ENCODE measurements around the gene BANP.
A peak's percentile ranks its signal among the peaks of the same experiment; 100 is the strongest.
"Not testable (repeated sequence)": the region's sequence is repeated elsewhere in the genome, so short reads cannot be mapped to it uniquely, and the experiment has no call there.

The BANP gene

DNA sequence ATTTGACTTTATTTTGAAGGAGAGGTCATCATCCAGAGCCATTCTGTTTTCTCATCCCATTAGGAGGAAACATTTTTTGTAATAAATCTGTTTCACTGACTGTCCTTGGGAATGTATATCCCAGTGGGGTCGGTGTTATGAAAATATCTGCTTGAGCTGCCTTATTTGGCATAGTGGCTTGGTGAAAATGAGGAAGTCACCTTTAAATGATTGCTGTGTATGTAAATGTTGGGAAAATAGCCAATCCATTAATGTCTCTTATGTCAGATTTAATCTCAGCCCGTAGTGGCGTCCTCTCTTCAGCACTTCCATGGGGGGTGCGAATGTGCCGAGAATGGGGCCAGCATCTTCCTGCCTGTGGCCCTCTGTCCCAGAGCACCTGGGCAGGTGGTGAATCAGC, 57.6 kb downstream of the BANP start:
- peaks cover 25% of the 10 kb centered on the region for H3K36me3 ChIP-seq (ENCODE audit: control insufficient read depth, insufficient read depth, low read length)
- H3K9me3 ChIP-seq (ENCODE audit: control insufficient read depth, insufficient read depth, low read length) = peaks cover 4% of the 10 kb centered on the region
- H3K4me3 ChIP-seq (ENCODE audit: low read depth, low read length) = no peak overlapping the region
- no peak overlapping the region for H3K9ac ChIP-seq (ENCODE audit: low read depth, low read length)
- H3K27me3 ChIP-seq (ENCODE audit: control insufficient read depth, insufficient read depth, low read length) = no peaks in the 10 kb centered on the region
- H3K4me1 ChIP-seq (ENCODE audit: control insufficient read depth, insufficient read depth, low read length) = no peaks in the 10 kb centered on the region

DNA sequence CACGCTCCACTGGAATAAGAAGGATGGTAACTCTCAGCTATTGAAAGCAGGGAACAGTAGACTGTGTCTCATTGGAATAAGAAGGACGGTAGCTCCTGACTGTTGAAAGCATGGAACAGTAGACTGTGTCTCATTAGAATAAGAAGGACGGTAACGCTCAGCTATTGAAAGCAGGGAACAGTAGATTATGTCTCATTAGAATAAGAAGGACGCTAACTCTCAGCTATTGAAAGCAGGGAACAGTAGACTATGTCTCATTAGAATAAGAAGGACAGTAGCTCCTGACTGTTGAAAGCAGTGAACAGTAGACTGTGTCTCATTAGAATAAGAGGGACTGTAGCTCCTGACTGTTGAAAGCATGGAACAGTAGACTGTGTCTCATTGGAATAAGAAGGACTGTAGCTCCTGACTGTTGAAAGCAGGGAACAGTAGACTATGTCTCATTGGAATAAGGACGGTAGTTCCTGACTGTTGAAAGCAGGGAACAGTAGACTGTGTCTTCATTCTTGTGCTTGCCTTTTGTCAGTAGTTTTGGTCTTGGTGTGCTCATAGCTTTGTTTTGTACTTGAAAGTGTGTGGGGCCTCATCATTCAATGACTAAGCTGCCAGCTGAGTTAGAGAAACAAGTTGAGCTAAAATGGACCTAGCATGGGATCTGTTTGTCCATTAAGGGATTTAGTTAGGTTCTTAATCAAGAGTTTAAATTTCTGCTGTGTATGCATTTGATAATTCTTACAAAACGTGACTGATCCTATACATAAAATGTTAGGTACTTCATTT, 58.5 kb downstream of the BANP start:
- H3K9me3 ChIP-seq (ENCODE audit: control insufficient read depth, insufficient read depth, low read length) = peaks cover 4% of the 10 kb centered on the region
- no peaks in the 10 kb centered on the region for H3K4me1 ChIP-seq (ENCODE audit: control insufficient read depth, insufficient read depth, low read length)
- H3K36me3 ChIP-seq (ENCODE audit: control insufficient read depth, insufficient read depth, low read length) = peaks cover 25% of the 10 kb centered on the region
- H3K9ac ChIP-seq (ENCODE audit: low read depth, low read length) = no peak overlapping the region
- no peaks in the 10 kb centered on the region for H3K27me3 ChIP-seq (ENCODE audit: control insufficient read depth, insufficient read depth, low read length)
- H3K4me3 ChIP-seq (ENCODE audit: low read depth, low read length) = no peak overlapping the region

- no peaks in the 10 kb centered on the region for H3K27me3 ChIP-seq (ENCODE audit: control insufficient read depth, insufficient read depth, low read length)
- H3K36me3 ChIP-seq (ENCODE audit: control insufficient read depth, insufficient read depth, low read length) = peaks cover 25% of the 10 kb centered on the region
- H3K4me3 ChIP-seq (ENCODE audit: low read depth, low read length) = no peak overlapping the region
- no peak overlapping the region for H3K9ac ChIP-seq (ENCODE audit: low read depth, low read length)
- H3K4me1 ChIP-seq (ENCODE audit: control insufficient read depth, insufficient read depth, low read length) = no peaks in the 10 kb centered on the region
- peaks cover 4% of the 10 kb centered on the region for H3K9me3 ChIP-seq (ENCODE audit: control insufficient read depth, insufficient read depth, low read length)
Observed at GRCh38 chr16:88010343-88010967, 59.2 kb downstream of the BANP start.

DNA sequence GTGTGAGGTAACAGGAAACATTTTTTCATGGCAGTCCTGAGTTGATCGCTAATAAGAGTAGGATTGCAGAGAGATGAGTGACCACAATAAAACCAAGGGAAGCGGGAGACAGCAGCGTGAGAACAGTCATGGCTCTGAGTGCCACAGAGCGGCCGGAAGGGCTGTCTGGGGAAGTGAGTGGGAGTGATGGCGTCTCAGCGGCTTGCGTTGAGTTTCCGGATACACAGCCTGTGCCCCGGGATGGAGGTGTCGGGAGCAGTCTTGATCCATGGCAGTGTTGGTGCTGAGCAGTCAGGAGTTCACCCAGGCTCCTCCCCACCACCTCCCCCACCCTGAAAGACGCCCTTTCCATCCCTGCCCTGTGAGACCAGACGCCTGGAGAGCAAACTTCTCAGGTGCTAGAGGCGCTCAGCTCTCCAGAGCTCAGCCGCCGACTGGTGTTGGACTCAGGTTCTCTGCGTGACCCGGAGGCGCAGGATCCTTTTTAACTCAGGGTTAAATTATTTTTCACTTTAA, 59.8 kb downstream of the BANP start:
- Histone ChIP-seq H3K9ac (ENCODE audit: low read depth, low read length) (no peak overlapping the region), H3K4me3 (ENCODE audit: low read depth, low read length) (no peak overlapping the region), H3K27me3 (ENCODE audit: control insufficient read depth, insufficient read depth, low read length) (no peaks in the 10 kb centered on the region), H3K36me3 (ENCODE audit: control insufficient read depth, insufficient read depth, low read length) (peaks cover 23% of the 10 kb centered on the region), H3K4me1 (ENCODE audit: control insufficient read depth, insufficient read depth, low read length) (no peaks in the 10 kb centered on the region), H3K9me3 (ENCODE audit: control insufficient read depth, insufficient read depth, low read length) (peaks cover 4% of the 10 kb centered on the region)

- peaks cover 16% of the 10 kb centered on the region for H3K36me3 ChIP-seq (ENCODE audit: control insufficient read depth, insufficient read depth, low read length)
- H3K27me3 ChIP-seq (ENCODE audit: control insufficient read depth, insufficient read depth, low read length) = no peaks in the 10 kb centered on the region
Observed at GRCh38 chr16:88012360-88012759, 61.1 kb downstream of the BANP start.

DNA sequence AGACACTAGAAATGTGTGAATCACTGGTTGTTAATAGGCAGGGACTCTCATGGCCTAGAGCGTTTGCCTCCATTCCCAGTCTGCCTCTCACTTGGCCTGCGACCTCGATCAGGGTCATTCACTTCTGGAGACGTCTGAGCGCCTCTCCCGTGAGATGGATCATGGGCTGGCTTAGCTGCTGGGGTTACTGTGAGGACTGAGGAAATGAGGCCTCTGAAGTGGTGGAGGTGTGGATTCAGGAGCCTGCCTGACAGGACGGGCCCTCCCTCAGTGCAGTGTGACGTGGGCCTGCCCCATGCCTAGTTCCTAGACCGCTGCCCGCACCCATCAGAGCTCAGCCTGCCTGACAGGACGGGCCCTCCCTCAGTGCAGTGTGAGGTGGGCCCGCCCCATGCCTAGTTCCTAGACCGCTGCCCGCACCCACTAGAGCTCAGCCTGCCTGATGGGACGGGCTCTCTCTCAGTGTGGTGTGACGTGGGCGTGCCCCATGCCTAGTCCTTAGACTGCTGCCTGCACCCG, 61.9 kb downstream of the BANP start:
- Histone ChIP-seq H3K36me3 (ENCODE audit: control insufficient read depth, insufficient read depth, low read length) (peaks cover 11% of the 10 kb centered on the region), H3K4me1 (ENCODE audit: control insufficient read depth, insufficient read depth, low read length) (no peaks in the 10 kb centered on the region), H3K9ac (ENCODE audit: low read depth, low read length) (no peak overlapping the region), H3K27me3 (ENCODE audit: control insufficient read depth, insufficient read depth, low read length) (no peaks in the 10 kb centered on the region), H3K9me3 (ENCODE audit: control insufficient read depth, insufficient read depth, low read length) (peaks cover 4% of the 10 kb centered on the region), H3K4me3 (ENCODE audit: low read depth, low read length) (no peak overlapping the region)

More at GRCh38 chr16:88012360-88012759, 61.1 kb downstream of the BANP start:
- H3K9me3 ChIP-seq (ENCODE audit: control insufficient read depth, insufficient read depth, low read length) = peaks cover 4% of the 10 kb centered on the region
- no peak overlapping the region for H3K4me3 ChIP-seq (ENCODE audit: low read depth, low read length)
- H3K9ac ChIP-seq (ENCODE audit: low read depth, low read length) = no peak overlapping the region
- H3K4me1 ChIP-seq (ENCODE audit: control insufficient read depth, insufficient read depth, low read length) = no peaks in the 10 kb centered on the region

- Histone ChIP-seq H3K36me3 (ENCODE audit: control insufficient read depth, insufficient read depth, low read length) (peaks cover 10% of the 10 kb centered on the region), H3K27me3 (ENCODE audit: control insufficient read depth, insufficient read depth, low read length) (no peaks in the 10 kb centered on the region), H3K9ac (ENCODE audit: low read depth, low read length) (peak overlapping the region; percentile 47), H3K4me1 (ENCODE audit: control insufficient read depth, insufficient read depth, low read length) (no peaks in the 10 kb centered on the region), H3K9me3 (ENCODE audit: control insufficient read depth, insufficient read depth, low read length) (peaks cover 4% of the 10 kb centered on the region), H3K4me3 (ENCODE audit: low read depth, low read length) (no peak overlapping the region)
Observed at GRCh38 chr16:88013766-88014251, 62.6 kb downstream of the BANP start.

DNA sequence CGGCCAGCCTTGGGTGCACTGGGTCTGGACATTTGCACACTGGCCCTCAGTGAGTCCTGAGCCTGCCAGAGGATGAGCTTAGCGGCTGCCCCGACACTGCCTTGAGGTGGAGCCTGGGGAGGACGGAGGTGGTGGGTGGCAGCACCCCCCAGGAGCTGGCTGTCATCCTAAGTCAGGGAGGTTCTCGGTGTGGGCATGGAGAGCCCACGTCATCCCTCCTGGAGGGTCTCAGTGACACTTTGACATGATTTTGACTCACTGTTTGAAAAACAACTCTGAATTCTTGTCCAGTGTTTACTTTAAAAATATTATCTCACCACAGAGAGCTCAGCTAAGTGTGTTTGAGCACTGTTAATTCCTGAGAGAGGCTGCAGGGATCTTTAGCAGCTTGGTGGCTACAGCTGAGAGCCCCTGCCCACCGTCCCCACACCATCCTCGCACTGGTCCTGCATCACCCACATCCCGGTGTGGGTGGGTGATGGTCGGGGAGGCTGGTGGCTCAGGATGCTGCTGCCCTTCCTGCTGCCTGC, 63.1 kb downstream of the BANP start:
- Histone ChIP-seq H3K4me1 (ENCODE audit: control insufficient read depth, insufficient read depth, low read length) (no peaks in the 10 kb centered on the region), H3K36me3 (ENCODE audit: control insufficient read depth, insufficient read depth, low read length) (peaks cover 10% of the 10 kb centered on the region), H3K27me3 (ENCODE audit: control insufficient read depth, insufficient read depth, low read length) (no peaks in the 10 kb centered on the region), H3K9me3 (ENCODE audit: control insufficient read depth, insufficient read depth, low read length) (peaks cover 4% of the 10 kb centered on the region), H3K4me3 (ENCODE audit: low read depth, low read length) (no peak overlapping the region), H3K9ac (ENCODE audit: low read depth, low read length) (no peak overlapping the region)

DNA sequence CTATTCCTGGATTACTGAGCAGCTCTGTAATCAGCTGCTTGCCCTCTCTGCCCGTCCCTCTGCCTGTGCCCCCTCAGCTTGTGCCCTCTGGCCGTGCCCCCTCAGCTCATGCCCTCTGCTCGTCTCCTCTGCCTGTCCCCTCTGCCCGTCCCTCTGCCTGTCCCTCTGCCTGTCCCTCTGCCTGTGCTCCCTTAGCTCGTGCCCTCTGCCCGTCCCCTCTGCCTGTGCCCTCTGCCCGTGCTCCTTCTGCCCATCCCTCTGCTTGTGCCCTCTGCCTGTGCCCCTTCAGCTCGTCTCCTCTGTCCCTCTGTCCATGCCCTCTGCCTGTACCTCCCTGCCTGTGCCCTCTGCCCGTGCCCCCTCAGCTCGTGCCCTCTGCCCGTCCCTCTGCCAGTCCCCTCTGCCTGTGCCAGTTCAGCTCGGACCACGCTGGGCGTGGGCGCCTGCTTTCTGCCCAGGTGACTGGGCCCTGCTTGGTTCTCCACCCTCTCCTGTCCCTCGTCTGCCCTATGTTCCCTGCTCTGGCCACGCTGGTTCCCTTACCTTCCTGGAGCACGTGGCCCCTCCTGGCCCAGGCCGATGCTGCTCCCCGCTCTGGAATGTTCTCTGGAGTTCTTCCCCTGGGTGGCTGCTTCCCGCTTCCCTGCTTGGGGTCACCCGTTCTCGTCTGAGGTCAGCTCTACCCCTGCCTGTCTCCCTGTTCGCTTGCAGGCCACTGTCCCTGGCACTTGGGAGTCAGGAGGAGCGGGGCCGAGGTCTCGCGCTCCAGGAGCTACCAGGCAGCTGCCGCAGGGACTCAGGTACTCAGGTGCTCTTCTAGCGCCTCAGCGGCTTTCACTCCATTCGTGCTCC, 63.9 kb downstream of the BANP start:
- peaks cover 2% of the 10 kb centered on the region for H3K4me1 ChIP-seq (ENCODE audit: control insufficient read depth, insufficient read depth, low read length)
- no peaks in the 10 kb centered on the region for H3K27me3 ChIP-seq (ENCODE audit: control insufficient read depth, insufficient read depth, low read length)
- no peak overlapping the region for H3K9ac ChIP-seq (ENCODE audit: low read depth, low read length)
- H3K36me3 ChIP-seq (ENCODE audit: control insufficient read depth, insufficient read depth, low read length) = peaks cover 10% of the 10 kb centered on the region
- H3K9me3 ChIP-seq (ENCODE audit: control insufficient read depth, insufficient read depth, low read length) = no peaks in the 10 kb centered on the region
- H3K4me3 ChIP-seq (ENCODE audit: low read depth, low read length) = no peak overlapping the region

- Histone ChIP-seq H3K9me3 (ENCODE audit: control insufficient read depth, insufficient read depth, low read length) (no peaks in the 10 kb centered on the region), H3K9ac (ENCODE audit: low read depth, low read length) (no peak overlapping the region), H3K27me3 (ENCODE audit: control insufficient read depth, insufficient read depth, low read length) (no peaks in the 10 kb centered on the region), H3K4me1 (ENCODE audit: control insufficient read depth, insufficient read depth, low read length) (peaks cover 2% of the 10 kb centered on the region), H3K4me3 (ENCODE audit: low read depth, low read length) (no peak overlapping the region), H3K36me3 (ENCODE audit: control insufficient read depth, insufficient read depth, low read length) (peaks cover 5% of the 10 kb centered on the region)
Observed at GRCh38 chr16:88015806-88016140, 64.5 kb downstream of the BANP start.

GRCh38 chr16:88016386-88016785, 65.2 kb downstream of the BANP start:
- not testable (repeated sequence) for H3K27me3 ChIP-seq (ENCODE audit: control insufficient read depth, insufficient read depth, low read length); H3K9ac ChIP-seq (ENCODE audit: low read depth, low read length); H3K4me3 ChIP-seq (ENCODE audit: low read depth, low read length); H3K9me3 ChIP-seq (ENCODE audit: control insufficient read depth, insufficient read depth, low read length); H3K4me1 ChIP-seq (ENCODE audit: control insufficient read depth, insufficient read depth, low read length); H3K36me3 ChIP-seq (ENCODE audit: control insufficient read depth, insufficient read depth, low read length)

Measured in iPS-15b (cell line).